KG1 (cell line): ENCODE measurements around the gene ZC3H12C.

Experiments used
- DNase-seq: peaks from one replicate; lab custom pipeline; 2025; lab: John Stamatoyannopoulos, UW

Gene ZC3H12C

DNA sequence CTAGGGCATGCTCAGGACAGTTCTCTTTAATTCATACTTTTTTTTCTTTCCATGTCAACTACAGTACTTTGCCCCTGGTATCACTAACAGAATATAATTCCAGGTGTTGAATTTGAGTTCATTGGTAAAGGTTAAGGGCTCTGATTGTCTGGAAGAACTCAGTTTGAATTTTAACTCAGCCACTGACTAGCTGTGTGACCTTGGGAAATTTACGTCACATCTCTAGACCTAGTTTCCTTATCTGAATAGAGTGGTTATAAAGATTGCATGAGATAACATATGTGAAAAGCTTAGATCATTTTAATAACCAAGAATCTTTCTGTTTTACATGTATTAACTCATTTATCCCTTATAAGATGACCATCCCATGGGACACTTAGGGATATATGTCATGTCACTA is 15.8 kb upstream of the ZC3H12C start:
- DNase-seq: no peak

DNA sequence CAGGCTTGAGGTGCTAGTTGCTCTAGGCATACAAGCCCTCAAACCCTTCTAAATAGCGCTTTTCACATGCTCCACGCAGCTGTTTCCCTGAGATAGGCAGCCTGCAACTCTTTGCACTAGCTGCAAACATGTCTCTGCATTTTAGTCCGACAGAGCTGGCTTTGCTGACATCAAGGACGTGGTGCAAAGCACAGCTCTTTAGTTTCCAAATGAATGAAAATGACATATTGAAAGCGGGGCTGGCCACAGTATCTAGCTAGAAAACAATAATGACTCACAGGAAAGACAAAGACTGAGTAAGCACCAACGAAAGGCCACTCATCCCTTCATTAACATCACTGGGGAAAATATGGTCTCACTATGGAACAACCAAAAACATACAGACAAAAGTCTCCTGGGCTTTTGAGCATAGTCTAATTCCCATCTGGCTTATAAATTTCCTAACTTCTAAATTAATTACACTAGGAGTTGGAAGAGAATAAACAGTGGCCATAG is 15.3 kb upstream of the ZC3H12C start:
- peak; percentile 63 for DNase-seq

DNA sequence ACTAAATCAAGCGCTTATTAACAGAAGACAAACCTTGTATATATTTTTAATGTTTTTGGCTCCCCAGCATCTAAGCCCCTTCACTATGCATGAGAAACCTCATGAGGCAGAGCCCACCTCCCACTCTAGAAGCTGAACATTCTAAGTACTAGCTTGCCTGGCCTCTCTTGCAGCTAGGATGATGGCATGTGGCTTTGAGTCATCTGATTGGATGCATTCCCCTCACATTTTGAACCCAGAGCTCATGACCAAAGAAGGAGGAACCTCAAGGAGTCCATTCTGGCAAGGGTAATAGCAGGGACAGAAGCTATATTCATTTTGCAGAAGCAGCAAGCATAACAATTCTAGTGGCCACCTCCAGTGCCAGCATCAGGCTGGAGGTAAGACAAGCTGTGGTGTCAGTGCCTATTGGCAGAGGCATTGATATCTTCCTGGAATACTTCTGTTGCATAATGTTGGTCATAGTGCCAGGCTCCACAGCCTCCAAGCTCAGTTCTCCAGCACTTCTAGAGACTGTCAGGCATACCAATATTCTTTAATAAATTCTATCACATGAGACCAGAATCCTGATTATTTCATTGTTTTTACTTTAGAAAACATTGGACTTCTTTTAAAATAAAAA is 14.2 kb upstream of the ZC3H12C start:
- DNase-seq: no peak

DNA sequence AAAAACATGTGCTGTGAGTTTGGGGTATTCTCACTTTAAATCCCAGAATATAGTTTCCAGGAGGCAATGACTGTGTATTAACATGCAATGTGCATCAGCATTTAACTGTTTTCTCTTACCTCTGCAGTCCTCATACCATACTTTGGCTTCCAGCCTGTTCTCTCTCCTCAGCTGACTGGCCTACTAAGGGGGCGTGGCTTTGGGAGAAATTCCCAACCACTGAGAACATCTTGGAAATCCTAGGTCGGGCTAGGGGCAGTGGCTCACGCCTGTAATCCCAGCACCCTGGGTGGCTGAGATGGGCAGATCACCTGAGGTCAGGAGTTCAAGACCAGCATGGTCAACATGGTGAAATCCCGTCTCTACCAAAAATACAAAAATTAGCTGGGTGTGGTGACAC is 13.5 kb upstream of the ZC3H12C start:
- no peak for DNase-seq

DNA sequence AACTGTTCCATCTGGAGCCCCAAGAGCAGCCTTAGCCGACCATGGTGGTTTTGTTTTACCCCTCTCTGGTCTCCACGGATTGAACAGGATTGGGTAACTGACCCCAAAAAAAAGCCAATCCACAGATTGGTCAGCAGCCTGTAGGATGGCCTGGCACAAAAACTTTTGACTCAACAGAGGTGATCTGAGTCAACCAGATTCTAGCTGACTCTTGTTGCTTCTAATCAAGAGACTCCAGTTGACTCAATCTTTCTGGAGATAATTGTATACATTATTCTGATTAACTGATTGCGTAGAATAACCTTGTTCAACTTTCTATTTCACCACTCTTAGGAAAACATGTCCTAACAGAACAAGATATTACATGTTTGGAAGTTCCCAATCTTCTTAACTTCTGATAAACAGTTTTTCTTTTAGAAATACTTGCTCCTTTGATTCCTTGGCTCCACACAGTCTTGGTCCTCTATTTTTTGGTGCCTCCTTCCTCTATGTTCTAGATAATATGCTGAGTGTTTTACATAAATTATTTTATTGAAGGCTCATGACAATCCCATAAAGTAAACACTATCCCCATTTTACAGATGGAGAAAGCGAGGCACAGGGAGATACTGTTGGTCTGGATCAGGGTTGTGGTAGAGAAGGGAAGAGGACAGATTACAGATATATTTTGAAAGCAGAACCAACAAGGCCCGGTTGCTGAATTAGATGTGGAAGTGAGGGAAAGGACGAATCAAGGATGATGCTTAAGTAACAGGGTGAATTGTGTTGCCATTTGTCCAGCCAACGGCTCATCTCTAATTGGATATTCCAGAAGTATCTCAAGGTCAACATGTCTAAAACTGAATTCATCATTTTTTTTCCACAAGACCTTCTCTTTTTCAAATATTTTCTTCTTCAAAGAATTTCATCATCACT is 11.5 kb upstream of the ZC3H12C start:
- DNase-seq: no peak

DNA sequence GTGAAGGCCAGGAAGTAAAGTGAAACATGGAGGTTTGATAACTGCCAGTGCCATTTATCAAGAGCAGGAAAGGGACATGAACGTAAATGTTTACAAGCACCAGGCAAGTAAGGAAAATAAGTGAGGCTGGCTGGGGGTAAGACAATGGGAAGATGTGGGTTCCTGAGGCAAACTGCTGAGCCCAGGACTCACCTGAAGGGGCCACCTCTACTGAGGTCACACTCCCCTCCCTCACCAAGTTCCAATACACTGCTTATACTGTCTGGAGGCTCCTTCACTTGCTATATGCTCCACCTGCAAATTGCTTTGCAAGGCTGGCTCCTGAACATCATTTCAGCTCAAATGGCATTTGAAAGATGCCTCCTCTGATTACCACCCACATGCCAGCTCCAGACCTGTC is 10.3 kb upstream of the ZC3H12C start:
- DNase-seq: no peak

DNA sequence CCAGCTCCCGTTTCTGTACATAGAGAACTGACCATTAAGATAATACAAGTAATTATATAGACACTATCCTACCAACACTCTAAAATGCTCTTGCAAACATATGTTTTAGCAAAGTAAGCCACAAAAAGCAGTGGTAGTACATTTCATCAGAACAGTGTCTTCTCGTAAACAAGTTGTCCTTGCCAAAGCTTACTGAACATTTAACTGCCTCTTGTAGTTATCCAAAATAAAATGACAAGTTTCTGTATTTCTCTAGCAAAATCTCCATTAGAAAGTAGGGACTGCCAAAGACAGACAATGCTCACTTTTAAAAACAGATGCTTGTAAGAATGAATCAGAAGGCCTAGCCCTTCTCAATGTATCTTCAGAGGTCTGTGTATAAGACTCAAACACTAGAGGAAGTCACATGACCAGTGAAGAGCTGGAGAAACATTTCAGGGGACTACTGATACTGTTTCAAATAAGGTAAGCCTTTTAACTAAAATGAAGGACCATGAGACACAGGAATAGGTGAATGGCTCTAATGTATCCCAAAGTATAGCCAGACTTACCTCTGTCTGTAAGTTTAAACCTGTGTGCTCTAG is 7.8 kb upstream of the ZC3H12C start:
- peak; percentile 42 for DNase-seq

DNA sequence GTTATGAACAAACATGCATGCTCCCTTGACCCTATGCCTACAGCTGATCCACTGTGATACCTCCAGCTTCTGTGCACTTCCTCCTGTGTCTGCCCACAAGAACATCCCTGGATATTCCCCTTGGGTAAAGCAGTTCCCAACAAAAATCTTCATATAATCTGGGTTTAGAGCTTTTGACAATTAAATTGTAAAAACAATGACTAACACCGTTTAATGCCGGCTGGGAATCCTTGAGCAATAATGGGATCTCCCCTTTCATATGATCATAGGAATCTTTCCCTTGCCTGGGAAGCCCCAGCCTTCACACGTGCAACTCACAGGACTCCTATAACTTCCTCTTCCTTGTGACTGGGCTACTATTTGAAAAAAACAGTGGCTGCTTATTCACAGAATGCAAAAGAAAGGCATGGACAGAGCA is 6.3 kb upstream of the ZC3H12C start:
- DNase-seq: peak; percentile 68

DNA sequence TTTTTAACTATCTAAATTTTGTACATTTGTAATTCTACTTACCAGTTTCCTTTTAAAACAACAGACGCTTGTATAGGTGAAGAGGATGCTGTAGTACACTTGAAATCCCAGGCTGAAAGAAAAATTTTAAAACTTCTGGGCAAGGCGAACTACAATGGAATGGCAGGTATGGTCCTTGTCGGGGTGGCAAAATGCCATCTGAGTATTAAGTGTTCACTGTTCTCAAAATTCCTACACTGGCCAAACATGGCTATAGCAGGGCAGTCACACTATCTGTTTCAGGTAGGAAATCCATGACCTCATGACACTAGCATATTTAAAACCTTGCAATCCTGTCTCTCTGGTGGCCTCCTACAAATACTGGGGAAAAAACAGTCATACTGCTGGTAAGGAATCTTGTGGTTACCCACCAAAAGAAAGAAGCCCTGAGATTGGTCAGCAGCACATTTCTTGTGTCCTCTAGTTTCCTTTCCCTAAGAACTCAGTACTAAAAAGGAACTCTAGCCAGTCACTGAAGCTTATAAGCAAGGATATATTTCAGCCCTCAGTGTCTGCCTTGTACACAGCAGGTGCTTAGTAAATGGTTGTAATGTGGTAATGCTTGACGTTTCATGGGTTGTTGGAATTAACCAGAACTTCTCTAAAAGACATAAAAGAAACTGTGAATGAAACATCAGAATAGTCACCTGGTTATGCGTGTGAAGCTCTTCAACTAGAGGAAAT is 5.2 kb upstream of the ZC3H12C start:
- peak; percentile 52 for DNase-seq

DNA sequence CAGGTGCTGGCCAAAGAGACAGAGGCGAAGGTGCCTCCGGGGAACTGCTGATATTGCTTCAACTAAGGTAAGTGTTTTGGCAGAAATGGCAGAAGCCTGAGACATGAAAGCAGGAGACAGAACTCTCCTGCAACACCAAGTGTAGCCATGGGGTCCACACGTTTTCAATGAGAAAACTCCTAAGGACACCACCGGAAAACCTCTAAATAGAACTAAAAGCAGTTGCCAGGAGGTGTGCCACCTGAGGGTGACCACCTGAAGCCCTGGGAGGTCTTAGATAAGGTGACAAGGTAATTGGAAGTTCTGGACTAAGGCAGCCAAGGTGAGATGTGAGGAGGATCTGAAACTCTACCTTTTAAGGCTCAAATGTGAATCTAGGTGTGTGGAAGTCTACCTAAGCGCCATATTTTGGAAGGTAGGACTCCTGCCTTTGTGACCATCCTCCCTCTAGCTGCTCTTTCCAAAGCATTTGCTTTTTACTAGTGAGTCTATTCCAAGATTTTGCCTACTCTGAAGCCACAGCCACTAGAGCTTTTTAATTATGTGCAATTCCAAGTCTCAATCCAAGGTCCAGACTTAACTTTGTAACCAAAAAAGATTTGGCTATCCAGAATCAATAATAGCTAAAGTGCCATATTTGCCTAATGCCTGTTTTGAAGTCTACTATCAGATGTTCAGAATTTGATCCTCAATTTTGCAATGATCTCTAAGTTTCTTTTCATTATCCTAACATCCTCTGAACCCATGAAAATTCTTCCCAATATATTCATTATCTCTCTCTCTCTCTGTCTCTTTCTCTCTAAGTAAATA is 4.5 kb upstream of the ZC3H12C start:
- DNase-seq: peak; percentile 52

DNA sequence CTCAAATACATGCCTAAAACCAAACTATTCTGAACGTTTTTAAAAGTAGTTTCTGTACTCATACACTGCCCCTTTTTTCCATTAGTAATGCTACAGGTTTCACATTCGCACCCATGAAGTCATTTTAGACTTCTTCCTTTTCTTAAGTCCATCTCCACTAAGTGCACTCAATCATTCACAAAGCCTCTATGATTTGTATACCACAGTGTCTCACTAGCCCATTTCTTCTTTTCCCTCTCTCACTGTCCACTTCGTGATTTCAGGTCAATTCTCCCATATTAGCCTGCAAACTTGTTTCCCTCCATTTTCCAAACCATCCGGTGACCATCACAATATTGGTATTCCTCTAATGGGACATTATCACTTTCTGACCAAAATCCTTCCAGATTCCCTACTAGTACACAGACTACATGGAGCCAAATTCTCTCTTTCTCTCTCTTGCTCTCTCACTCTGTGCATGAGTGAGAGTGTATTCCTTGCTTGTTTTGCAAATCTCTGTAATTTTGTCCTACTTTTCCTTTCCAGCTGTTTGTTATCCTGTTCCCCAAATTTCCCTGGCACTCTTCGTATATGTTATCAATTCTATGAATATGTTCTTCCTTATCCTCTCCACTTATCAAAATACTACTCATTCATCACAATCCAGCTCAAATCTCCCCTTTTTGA is 3.4 kb upstream of the ZC3H12C start:
- DNase-seq: no peak

DNA sequence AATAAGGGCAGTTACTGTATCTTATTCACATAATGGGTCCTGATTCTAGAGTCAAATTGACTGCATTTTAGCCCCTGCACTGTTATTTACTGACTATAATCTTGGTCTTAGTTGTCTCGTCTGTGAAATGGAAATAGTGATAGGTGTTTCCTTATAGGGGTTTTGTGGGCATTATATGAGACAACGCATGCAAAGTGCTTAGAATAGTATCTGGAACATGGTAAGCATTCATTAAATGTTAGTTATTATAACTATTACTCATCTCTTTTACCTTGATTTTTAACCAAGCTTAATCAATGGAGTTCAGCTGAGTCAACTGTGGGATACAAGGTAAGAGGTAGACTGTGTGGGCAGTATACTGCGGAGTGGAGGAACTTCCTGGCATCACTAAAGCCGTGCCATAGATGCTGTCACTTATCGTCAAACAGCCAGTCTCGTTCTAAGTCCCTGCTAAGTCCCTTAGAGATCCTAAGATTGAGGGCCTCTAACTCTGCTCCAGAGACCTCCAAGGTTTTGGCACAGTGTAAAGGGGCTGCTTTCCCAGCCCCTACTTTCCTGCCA is 2.6 kb upstream of the ZC3H12C start:
- DNase-seq: peak; percentile 60

DNA sequence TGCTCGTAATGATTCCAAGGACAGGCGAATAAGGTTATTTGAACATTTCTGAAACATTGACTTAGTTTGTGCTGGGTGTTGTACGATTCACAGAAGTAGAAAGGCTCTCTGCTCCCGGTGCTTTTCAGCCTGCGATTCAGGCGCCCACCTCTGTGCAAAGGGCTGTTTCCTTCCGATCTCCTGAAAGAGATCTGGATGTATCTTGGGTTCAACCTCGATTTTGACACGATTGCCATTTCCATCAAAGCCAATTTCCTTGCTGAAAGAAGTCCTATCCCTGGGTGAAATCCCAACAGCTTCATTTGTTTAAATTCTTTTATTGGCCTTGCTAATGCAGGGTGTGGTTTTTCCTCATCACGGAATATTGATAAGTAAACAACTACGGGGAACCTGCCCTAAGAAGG is 1.1 kb upstream of the ZC3H12C start:
- DNase-seq: no peak

DNA sequence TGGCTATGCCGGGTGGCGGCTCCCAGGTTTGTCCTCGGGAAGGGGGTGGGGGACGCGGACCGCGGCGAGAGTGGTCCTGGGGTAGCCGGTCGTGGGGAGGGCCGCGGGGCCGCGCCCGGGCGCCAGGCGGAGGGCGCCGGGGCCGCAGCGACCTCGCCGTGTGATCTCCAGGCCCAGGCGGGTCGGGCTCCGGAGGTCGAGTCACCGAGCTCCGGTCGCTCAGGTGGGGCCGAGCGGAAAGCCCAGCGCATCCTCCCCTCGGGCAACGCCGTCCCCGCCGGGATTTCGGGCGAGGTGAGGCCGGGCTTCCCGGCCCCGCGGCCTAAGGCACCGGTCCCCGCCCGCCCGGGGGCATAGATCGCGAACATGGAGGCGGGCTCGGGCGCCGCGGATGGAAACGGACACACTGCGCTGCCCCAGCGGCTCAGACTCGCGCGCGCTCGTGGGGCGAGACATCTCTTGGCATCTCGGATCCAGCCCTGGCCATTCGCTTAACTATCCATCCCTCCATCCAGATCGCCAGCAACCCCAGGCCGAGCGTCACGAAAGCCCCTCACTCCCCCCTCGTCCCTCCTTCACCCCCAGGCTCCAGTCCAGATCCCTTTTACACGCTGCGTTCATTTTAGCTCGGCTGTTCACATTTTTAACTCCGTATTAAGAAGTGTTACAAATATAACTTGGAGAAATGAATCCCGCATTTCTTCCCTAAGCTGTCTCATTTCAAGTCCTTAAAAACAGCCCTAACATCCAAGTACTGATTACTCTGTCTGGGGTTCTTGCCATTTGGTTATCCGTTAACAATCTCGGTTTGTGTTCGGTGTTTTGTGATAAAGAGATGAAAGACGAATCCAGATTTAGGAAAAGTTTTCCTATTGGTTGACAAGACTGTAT is 460 bp downstream of the ZC3H12C start:
- peak; percentile 80 for DNase-seq

DNA sequence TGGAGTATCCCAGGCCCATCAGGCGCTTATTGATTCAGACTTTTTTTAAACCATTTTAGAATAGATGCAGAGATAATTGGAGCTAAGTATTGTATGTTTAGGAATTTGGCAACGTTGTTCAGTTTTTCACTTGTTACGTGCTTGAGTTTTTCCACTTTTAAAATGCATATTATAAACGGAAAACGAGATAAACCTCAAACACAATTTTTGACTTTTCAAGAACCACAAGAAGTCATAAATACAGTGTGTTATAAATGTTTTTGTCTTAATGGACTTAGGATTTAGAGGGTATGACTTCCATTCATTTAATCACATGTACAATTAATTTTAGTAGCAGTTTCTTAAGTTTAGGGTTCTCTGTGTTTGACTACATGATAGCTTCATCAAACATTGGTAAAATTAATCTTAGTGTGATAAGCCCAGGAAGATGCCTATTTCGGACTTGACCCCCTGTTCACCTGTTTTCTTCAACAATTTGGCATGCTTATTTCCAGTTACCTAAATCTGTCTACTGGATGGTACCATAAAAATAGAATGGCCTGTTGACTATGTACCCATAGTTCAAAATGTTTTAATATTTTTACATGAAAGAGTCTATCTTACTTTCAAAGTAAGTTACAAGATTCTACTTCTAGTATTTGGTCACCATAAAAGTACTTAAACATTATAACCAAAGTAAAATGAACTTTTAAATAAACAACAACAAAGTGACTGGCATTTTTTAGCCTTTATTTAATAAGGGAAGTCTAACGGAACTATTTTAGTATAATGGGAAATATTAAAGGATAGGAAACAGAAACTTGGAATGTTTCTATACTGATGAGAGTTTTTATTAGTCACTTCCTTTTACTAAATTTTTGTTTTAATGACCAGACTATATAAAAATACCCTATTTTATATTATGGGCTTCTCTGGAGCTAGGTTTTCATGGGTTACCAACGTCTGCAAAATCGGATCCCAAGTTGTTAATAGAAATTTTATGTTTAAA is 1.4 kb downstream of the ZC3H12C start:
- no peak for DNase-seq

DNA sequence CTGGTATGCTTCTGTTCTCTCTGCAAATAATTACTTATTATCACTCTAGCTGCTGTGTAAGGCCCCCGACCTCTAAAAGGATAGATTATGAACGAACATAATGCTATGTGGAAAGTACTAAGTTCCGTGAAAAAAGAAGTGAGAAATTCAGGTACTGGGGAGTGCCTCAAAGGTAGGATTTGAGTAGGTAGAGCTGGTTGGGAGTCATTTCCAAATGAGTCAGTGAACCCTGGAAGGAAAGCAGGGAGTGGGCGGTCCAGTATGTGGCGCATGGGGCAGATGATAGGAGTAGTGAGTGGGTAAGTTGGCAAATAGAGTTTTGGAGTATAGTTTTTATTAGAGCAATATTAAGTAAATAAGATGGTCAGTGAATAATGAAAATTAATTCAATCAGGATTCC is 2.4 kb downstream of the ZC3H12C start:
- DNase-seq: no peak

DNA sequence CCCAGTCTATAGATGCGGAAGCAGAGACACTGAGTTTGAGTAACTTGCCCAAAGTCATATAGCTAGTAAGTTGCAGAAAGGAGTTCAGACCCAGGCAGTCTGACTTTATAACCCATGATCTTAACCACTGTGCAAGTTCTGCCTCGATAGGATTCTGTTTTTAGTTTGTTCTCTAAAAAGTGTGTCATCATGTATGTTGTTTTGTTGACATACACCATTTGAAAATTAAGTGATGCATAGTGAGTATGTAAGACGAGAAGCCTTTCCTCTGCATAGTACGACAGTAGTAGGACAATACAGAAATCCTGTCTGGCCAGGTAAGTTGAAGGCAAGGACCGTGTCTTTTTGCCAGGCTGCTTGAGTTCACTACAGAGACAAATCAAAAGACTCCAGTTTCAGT is 3.3 kb downstream of the ZC3H12C start:
- no peak for DNase-seq

DNA sequence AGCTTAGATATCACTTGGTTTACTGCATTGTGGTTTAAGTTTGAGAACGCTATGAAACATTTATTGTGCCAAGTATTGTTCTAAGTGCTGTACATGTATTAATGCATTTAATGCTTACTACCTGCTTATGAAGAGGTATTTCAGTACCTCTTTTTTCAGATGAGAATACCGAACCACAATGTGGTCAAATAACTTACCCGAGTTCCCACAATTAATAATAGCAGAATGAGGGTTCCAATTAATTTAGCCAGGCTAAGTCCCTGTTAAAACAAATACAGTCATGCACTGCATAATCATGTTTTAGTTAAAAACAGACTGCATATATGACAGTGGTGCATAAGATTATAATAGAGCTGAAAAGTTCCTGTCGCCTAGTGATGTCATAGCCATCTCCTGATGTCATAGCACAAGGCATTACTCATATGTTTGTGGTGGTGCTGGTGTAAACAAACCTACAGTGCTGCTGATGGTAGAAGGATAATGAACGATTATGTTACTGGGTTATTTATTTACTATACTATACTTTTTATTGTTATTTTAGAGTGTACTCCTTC is 4.3 kb downstream of the ZC3H12C start:
- DNase-seq: no peak
